Measurements from ENCODE around the gene OPN5.

DNA sequence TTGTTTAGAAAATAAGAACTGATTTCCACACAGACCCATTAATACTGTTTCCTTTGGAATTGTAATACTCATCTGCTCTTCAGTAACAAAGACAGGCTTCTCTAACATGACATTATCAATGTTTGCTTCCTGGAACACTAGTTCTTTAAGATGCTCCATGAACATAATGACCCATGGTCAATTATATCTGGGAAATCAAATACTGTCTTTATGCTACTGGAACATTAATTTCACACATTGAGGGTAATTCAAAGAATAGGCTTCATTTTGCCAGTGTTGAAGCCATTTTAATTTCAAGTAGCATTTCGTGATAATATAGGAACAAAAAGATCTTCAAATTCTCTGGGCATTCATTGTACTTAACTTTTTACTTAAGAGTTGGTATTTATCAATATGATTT lies 80.9 kb downstream of the OPN5 start:
- TF ChIP-seq, protein P1, sequence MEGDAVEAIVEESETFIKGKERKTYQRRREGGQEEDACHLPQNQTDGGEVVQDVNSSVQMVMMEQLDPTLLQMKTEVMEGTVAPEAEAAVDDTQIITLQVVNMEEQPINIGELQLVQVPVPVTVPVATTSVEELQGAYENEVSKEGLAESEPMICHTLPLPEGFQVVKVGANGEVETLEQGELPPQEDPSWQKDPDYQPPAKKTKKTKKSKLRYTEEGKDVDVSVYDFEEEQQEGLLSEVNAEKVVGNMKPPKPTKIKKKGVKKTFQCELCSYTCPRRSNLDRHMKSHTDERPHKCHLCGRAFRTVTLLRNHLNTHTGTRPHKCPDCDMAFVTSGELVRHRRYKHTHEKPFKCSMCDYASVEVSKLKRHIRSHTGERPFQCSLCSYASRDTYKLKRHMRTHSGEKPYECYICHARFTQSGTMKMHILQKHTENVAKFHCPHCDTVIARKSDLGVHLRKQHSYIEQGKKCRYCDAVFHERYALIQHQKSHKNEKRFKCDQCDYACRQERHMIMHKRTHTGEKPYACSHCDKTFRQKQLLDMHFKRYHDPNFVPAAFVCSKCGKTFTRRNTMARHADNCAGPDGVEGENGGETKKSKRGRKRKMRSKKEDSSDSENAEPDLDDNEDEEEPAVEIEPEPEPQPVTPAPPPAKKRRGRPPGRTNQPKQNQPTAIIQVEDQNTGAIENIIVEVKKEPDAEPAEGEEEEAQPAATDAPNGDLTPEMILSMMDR (IDR thresholded peaks at IDR 0.05; ENCODE audit: insufficient read depth, low read length, poor library complexity, severe bottlenecking): no peak
- TF ChIP-seq EZH2phosphoT487 (conservative IDR thresholded peaks at IDR 0.05; ENCODE audit: low read length): no peak
